GM23338 (cell line): Measurements from ENCODE around the gene GLRX. TPM values are rescaled to one million over a fixed set of nuclear protein-coding genes. Genes with fewer than 3 reads are reported as not detected.

Experiments
- ATAC-seq: fragments of 200-7000 bp; cut with Tn5 transposase; 3 replicates; pipeline ENCODE4 v1.9.1; 2020
- DNase-seq: peaks from one replicate; pipeline ENCODE4 v3.0.0-alpha.2; 2015; ENCODE audit warnings: low spot score
- H2AFZ ChIP-seq: fragments of 200-600 bp; sonication (generic); 2 replicates; pipeline ENCODE4 v1.8.0; 2016; ENCODE audit warnings: antibody characterized with exemption, mild to moderate bottlenecking, moderate library complexity
- H3F3A ChIP-seq: fragments of 200-600 bp; sonication (generic); replicated peaks from 2 replicates; pipeline ENCODE4 v1.8.0; 2017; ENCODE audit warnings: antibody characterized with exemption, mixed run types, low read depth
- H3K27ac ChIP-seq: fragments of 200-600 bp; sonication (generic); 2 replicates; pipeline ENCODE4 v1.6.1; 2016; ENCODE audit warnings: low read depth
- H3K27me3 ChIP-seq: fragments of 200-600 bp; sonication (generic); 2 replicates; pipeline ENCODE4 v1.8.0; 2016; ENCODE audit warnings: mild to moderate bottlenecking, mixed run types, moderate library complexity; ENCODE audit not compliant: insufficient read depth
- H3K36me3 ChIP-seq: fragments of 200-600 bp; sonication (generic); 2 replicates; pipeline ENCODE4 v1.8.0; 2016; ENCODE audit warnings: mild to moderate bottlenecking; ENCODE audit not compliant: insufficient read depth
- H3K4me1 ChIP-seq: fragments of 200-600 bp; sonication (generic); 2 replicates; pipeline ENCODE4 v1.8.0; 2016; ENCODE audit warnings: mild to moderate bottlenecking, moderate library complexity; ENCODE audit not compliant: insufficient read depth
- H3K4me2 ChIP-seq: fragments of 200-600 bp; sonication (generic); 2 replicates; pipeline ENCODE4 v1.7.1; 2017; ENCODE audit warnings: mixed run types
- H3K4me3 ChIP-seq: fragments of 200-600 bp; sonication (generic); 2 replicates; pipeline ENCODE4 v1.6.1; 2016; ENCODE audit warnings: mixed run types
- H3K79me2 ChIP-seq: fragments of 200-600 bp; sonication (generic); replicated peaks from 2 replicates; pipeline ENCODE4 v1.8.0; 2017; ENCODE audit warnings: mild to moderate bottlenecking; ENCODE audit not compliant: insufficient read depth
- H3K9me2 ChIP-seq: fragments of 200-600 bp; sonication (generic); 2 replicates; pipeline ENCODE4 v1.8.0; 2017; ENCODE audit not compliant: insufficient read depth
- H4K20me1 ChIP-seq: fragments of 200-600 bp; sonication (generic); replicated peaks from 2 replicates; pipeline ENCODE4 v1.8.0; 2017; ENCODE audit warnings: mild to moderate bottlenecking; ENCODE audit not compliant: insufficient read depth
- H3K27ac Mint-ChIP-seq: 2 replicates; pipeline ENCODE4 v1.8.0; 2020; ENCODE audit warnings: inconsistent platforms, mild to moderate bottlenecking, moderate library complexity, mixed read lengths
- H3K27me3 Mint-ChIP-seq: 3 replicates; pipeline ENCODE4 v1.8.0; 2022; ENCODE audit warnings: low read depth, mild to moderate bottlenecking, moderate library complexity, mixed read lengths, inconsistent platforms; ENCODE audit not compliant: insufficient read depth, poor library complexity
- H3K36me3 Mint-ChIP-seq: 3 replicates; pipeline ENCODE4 v1.8.0; 2021; ENCODE audit warnings: low read depth, mild to moderate bottlenecking, inconsistent platforms, moderate library complexity, mixed read lengths
- H3K4me1 Mint-ChIP-seq: 3 replicates; pipeline ENCODE4 v1.8.0; 2020; ENCODE audit warnings: mild to moderate bottlenecking, inconsistent platforms, mixed read lengths
- H3K4me3 Mint-ChIP-seq: 3 replicates; pipeline ENCODE4 v1.8.0; 2021; ENCODE audit warnings: moderate library complexity, mild to moderate bottlenecking, inconsistent platforms, mixed read lengths
- H3K9me3 Mint-ChIP-seq: 3 replicates; pipeline ENCODE4 v1.8.0; 2020; ENCODE audit warnings: moderate library complexity, mild to moderate bottlenecking, inconsistent platforms, mixed read lengths
- CREB1 ChIP-seq: fragments of 250-450 bp; sonication (Bioruptor Pico); IDR thresholded peaks from 2 replicates; pipeline ENCODE4 v1.5.0; 2020; ENCODE audit warnings: low read depth, mild to moderate bottlenecking, moderate library complexity
- CTCF ChIP-seq, 2 experiments: fragments of 200-600 bp in 1 of 2; sonication (generic) in 1 of 2; conservative IDR thresholded peaks; 2 replicates each; pipeline versions ENCODE4 v1.5.1 to v1.6.1; 2016 to 2017; ENCODE audit warnings: antibody characterized with exemption in 2 of 2, low read depth in 2 of 2, mild to moderate bottlenecking in 2 of 2, moderate library complexity in 1 of 2
- ETS1 ChIP-seq: IDR thresholded peaks from 2 replicates; pipeline ENCODE4 v1.6.1; 2016; ENCODE audit warnings: antibody characterized with exemption
- EZH2 ChIP-seq: fragments of 200-600 bp; sonication (generic); IDR thresholded peaks from one replicate; pipeline ENCODE4 v1.8.0; 2017; ENCODE audit warnings: antibody characterized with exemption, mild to moderate bottlenecking, low read depth; ENCODE audit not compliant: unreplicated experiment
- EZH2phosphoT487 ChIP-seq: fragments of 200-600 bp; sonication (generic); IDR thresholded peaks from one replicate; pipeline ENCODE4 v1.8.1; 2018; ENCODE audit warnings: antibody characterized with exemption; ENCODE audit not compliant: unreplicated experiment
- JUNB ChIP-seq: IDR thresholded peaks from one replicate; pipeline ENCODE4 v1.6.1; 2016; ENCODE audit warnings: antibody characterized with exemption; ENCODE audit not compliant: unreplicated experiment
- NANOG ChIP-seq: IDR thresholded peaks from 2 replicates; pipeline ENCODE4 v1.6.1; 2016; ENCODE audit warnings: antibody characterized with exemption, borderline replicate concordance
- POLR2AphosphoS5 ChIP-seq: IDR thresholded peaks from 2 replicates; pipeline ENCODE4 v1.6.1; 2016; ENCODE audit warnings: antibody characterized with exemption, low read depth
- REST ChIP-seq: IDR thresholded peaks from one replicate; pipeline ENCODE4 v1.6.1; 2018; ENCODE audit warnings: antibody characterized with exemption; ENCODE audit not compliant: unreplicated experiment
- STAT1 ChIP-seq: IDR thresholded peaks from one replicate; pipeline ENCODE4 v1.6.1; 2016; ENCODE audit warnings: antibody characterized with exemption; ENCODE audit not compliant: unreplicated experiment
- ZNF331 ChIP-seq: fragments of 250-450 bp; sonication (Bioruptor Pico); IDR thresholded peaks from 2 replicates; pipeline ENCODE4 v1.5.0; 2020; ENCODE audit warnings: low read depth, mild to moderate bottlenecking, moderate library complexity
- ZNF462 ChIP-seq: fragments of 250-450 bp; sonication (Bioruptor Pico); IDR thresholded peaks from 2 replicates; pipeline ENCODE4 v1.5.0; 2020; ENCODE audit warnings: mild to moderate bottlenecking, moderate library complexity
- polyA plus RNA-seq: library from polyadenylated mRNA; unstranded; fragments of >200 nt; fragmentation: Nextera tagmentation; extraction: Ambion mirVana; gene quantifications from 2 replicates; pipeline ENCODE4 v1.2.1, GENCODE V29; 2016
- total RNA-seq: library from RNA; depleted of rRNA; stranded (reverse); fragments of >200 nt; shearing (Covaris generic); gene quantifications from 2 replicates; pipeline ENCODE4 v1.2.3, GENCODE V29; 2014

GLRX gene
- total and polyA plus RNA-seq, 2 experiments from 2014 or later: 9.5 to 42.2 TPM

GRCh38 chr5:95835682-95836385 lies 13.3 kb upstream of the GLRX start (continued):
- no peak for TF ChIP-seq CTCF (conservative IDR thresholded peaks at IDR 0.05; ENCODE audit: low read depth in 2 of 2)
- TF ChIP-seq EZH2: no peak
- TF ChIP-seq STAT1: no peak
- no peak for TF ChIP-seq ZNF331 (CRISPR knock-in tag)
- TF ChIP-seq REST: no peak
- TF ChIP-seq POLR2AphosphoS5: no peak
- no peak for TF ChIP-seq JUNB
- no peak for TF ChIP-seq ETS1
- no peak for TF ChIP-seq NANOG

- Histone ChIP-seq H3K4me3 (no peak overlapping the region), H2AFZ (no peak overlapping the region), H3K27ac (no peak overlapping the region), H3K36me3 (no peaks in the 10 kb centered on the region), H3F3A (no peaks in the 10 kb centered on the region), H3K27me3 (no peaks in the 10 kb centered on the region; the same call in 1 of the 2 replicates), H3K9me2 (no peaks in the 10 kb centered on the region), H3K4me2 (no peak overlapping the region), H3K4me1 (0 out of 2 replicates have a peak, but pooled peaks cover 3% of the 10 kb centered on the region), H4K20me1 (no peaks in the 10 kb centered on the region), H3K79me2 (no peaks in the 10 kb centered on the region)
- no peaks in the 10 kb centered on the region for H3K9me3 Mint-ChIP-seq
- DNase-seq: no peak
- no peaks in the 10 kb centered on the region for H3K36me3 Mint-ChIP-seq
- H3K4me1 Mint-ChIP-seq: peaks cover 11% of the 10 kb centered on the region
- H3K4me3 Mint-ChIP-seq: no peak overlapping the region
- ATAC-seq: no peak
- no peak overlapping the region for H3K27ac Mint-ChIP-seq
- H3K27me3 Mint-ChIP-seq: peaks cover 5% of the 10 kb centered on the region
- no peak for TF ChIP-seq CREB1
- no peak for TF ChIP-seq EZH2phosphoT487
- no peak for TF ChIP-seq EZH2
- TF ChIP-seq ZNF462 (CRISPR knock-in tag): no peak
- no peak for TF ChIP-seq POLR2AphosphoS5
Measured at GRCh38 chr5:95832664-95833063, 10.1 kb upstream of the GLRX start.
